Esophagus squamous epithelium (tissue), 5 donors: Measurements from ENCODE around the gene CATSPERB. TPM values are rescaled to one million over a fixed set of nuclear protein-coding genes. Genes with fewer than 3 reads are reported as not detected.

ENCODE experiments used
- DNase-seq: peaks from one replicate; lab custom pipeline; 2025; lab: John Stamatoyannopoulos, UW
- H3K27ac ChIP-seq, 4 donors: fragments of 200-600 bp; sonication (generic); one replicate each; pipeline ENCODE4 v1.5.1; 2016 to 2019; ENCODE audit warnings: mild to moderate bottlenecking in 1 of 4
- H3K27me3 ChIP-seq, 4 donors: fragments of 200-600 bp; sonication (generic); 1 replicate in 3 of 4; 2 replicates in 1 of 4; pipeline versions ENCODE4 v1.5.1 to v1.6.0; 2017 to 2021; ENCODE audit warnings: antibody characterized with exemption in 1 of 4
- H3K36me3 ChIP-seq, 3 donors: fragments of 200-600 bp; sonication (generic); one replicate each; pipeline ENCODE4 v1.5.1; 2016 to 2019
- H3K4me1 ChIP-seq, 3 donors: fragments of 200-600 bp; sonication (generic); one replicate each; pipeline ENCODE4 v1.5.1; 2017 to 2019
- H3K4me3 ChIP-seq, 4 donors: fragments of 200-600 bp; sonication (generic); 1 replicate in 3 of 4; 2 replicates in 1 of 4; pipeline ENCODE4 v1.5.1; 2016 to 2019; ENCODE audit warnings: mild to moderate bottlenecking in 2 of 4, moderate library complexity in 1 of 4
- H3K9me3 ChIP-seq, 3 donors: fragments of 200-600 bp; sonication (generic); one replicate each; pipeline ENCODE4 v1.5.1; 2016 to 2019
- CTCF ChIP-seq, 6 experiments: fragments of 450-650 bp in 4 of 6; fragments of 200-600 bp in 2 of 6; sonication (generic) in 2 of 6; IDR thresholded peaks; one replicate each; pipeline ENCODE4 v1.5.1; 2016 to 2019; ENCODE audit warnings: antibody characterized with exemption in 6 of 6, mild to moderate bottlenecking in 4 of 6, moderate library complexity in 4 of 6
- POLR2A ChIP-seq, 4 donors: fragments of 450-650 bp; IDR thresholded peaks; one replicate each; pipeline ENCODE4 v1.6.1; 2017; ENCODE audit warnings: antibody characterized with exemption in 4 of 4, mild to moderate bottlenecking in 4 of 4, moderate library complexity in 3 of 4
- WGBS, 2 donors: methylation state at CpG; one replicate each; pipeline ENCODE4 v1.1.5; 2018; 5-methylcytosine and 5-hydroxymethylcytosine counted together
- intact Hi-C: fragments of 100-400 bp; cut with DNase I; formaldehyde crosslinking; loops from one replicate; pipeline ENCODE4 v1.15.0; 2022
- total RNA-seq, 4 donors: library from RNA; depleted of rRNA; stranded (reverse); fragments of >200 nt; gene quantifications; one replicate each; pipeline ENCODE4 v1.1.0, GENCODE V29; 2016
- donor health status: DM: yes; HTN: yes; CAD: no.

The CATSPERB gene
- total RNA-seq, 4 donors from 2014 or later, result 0.82 to 1.6 (median 0.99) TPM

- H3K4me1 ChIP-seq, result no peaks in the 10 kb centered on the region
- DNase-seq, result no peak
- WGBS, 2 donors, result 92 to 95% methylated on average over 2 of the region's 2 CpGs
- H3K9me3 ChIP-seq, result no peaks in the 10 kb centered on the region
- TF ChIP-seq POLR2A (IDR thresholded peaks at IDR 0.05), result no peak
- TF ChIP-seq CTCF (IDR thresholded peaks at IDR 0.05), result no peak
- intact Hi-C loops, result no loop called here
- no peaks in the 10 kb centered on the region for H3K27me3 ChIP-seq
- no peak overlapping the region for H3K4me3 ChIP-seq
- no peak overlapping the region for H3K27ac ChIP-seq
- no peaks in the 10 kb centered on the region for H3K36me3 ChIP-seq
These were observed 71.1 kb downstream of the CATSPERB start for GRCh38 chr14:91660790-91661189.

GRCh38 chr14:91654836-91655235 is 77.0 kb downstream of the CATSPERB start:
- Histone ChIP-seq H3K9me3 (no peaks in the 10 kb centered on the region), H3K27me3 (no peaks in the 10 kb centered on the region), H3K4me3 (no peak overlapping the region), H3K4me1 (peaks cover 0 to 24% (median 13%) of the 10 kb centered on the region in 3 donors), H3K27ac (peak overlapping the region; percentile 3 to 74 (median 54)), H3K36me3 (no peaks in the 10 kb centered on the region)
- 40 to 60% methylated on average over 1 of the region's 1 CpG for WGBS, 2 donors
- TF ChIP-seq POLR2A (IDR thresholded peaks at IDR 0.05) (no peak), CTCF (IDR thresholded peaks at IDR 0.05) (peak in 1 of 6 experiments; percentile 21)
- intact Hi-C loops, result loop anchor here (10.0 kb wide), 1 partner anchor 250 kb away; no protein-coding TSS in a partner anchor
- no peak for DNase-seq

GRCh38 chr14:91653451-91653850 is 78.4 kb downstream of the CATSPERB start:
- Histone ChIP-seq H3K9me3 (no peaks in the 10 kb centered on the region), H3K27ac (no peak overlapping the region), H3K36me3 (no peaks in the 10 kb centered on the region), H3K27me3 (no peaks in the 10 kb centered on the region), H3K4me1 (peaks cover 0 to 24% (median 13%) of the 10 kb centered on the region in 3 donors), H3K4me3 (no peak overlapping the region)
- no peak for DNase-seq
- intact Hi-C loops, result loop anchor here (10.0 kb wide), 1 partner anchor 251 kb away; no protein-coding TSS in a partner anchor
- no peak for TF ChIP-seq CTCF (IDR thresholded peaks at IDR 0.05)
- TF ChIP-seq POLR2A (IDR thresholded peaks at IDR 0.05), result no peak
- 92 to 97% methylated on average over 2 of the region's 2 CpGs for WGBS, 2 donors

GRCh38 chr14:91649930-91650329 is 82.0 kb downstream of the CATSPERB start:
- no peak for TF ChIP-seq POLR2A (IDR thresholded peaks at IDR 0.05)
- peak; percentile 38 to 73 (median 58) for TF ChIP-seq CTCF (IDR thresholded peaks at IDR 0.05)
- Histone ChIP-seq H3K36me3 (no peaks in the 10 kb centered on the region), H3K9me3 (no peaks in the 10 kb centered on the region), H3K4me1 (peaks cover 0 to 17% (median 13%) of the 10 kb centered on the region in 3 donors), H3K27ac (no peak overlapping the region), H3K4me3 (no peak overlapping the region), H3K27me3 (no peaks in the 10 kb centered on the region)
- intact Hi-C loops, result loop anchor here (10.0 kb wide), 1 partner anchor 255 kb away; no protein-coding TSS in a partner anchor
- DNase-seq, result no peak
- WGBS, 2 donors, result 9 to 14% methylated on average over 2 of the region's 2 CpGs

- no peak for DNase-seq
These were observed 84.0 kb downstream of the CATSPERB start for GRCh38 chr14:91647856-91648255.

More at GRCh38 chr14:91647856-91648255, 84.0 kb downstream of the CATSPERB start:
- Histone ChIP-seq H3K9me3 (no peaks in the 10 kb centered on the region), H3K4me3 (no peak overlapping the region), H3K36me3 (no peaks in the 10 kb centered on the region), H3K27ac (no peak overlapping the region), H3K4me1 (no peaks in the 10 kb centered on the region), H3K27me3 (no peaks in the 10 kb centered on the region)
- intact Hi-C loops, result no loop called here
- no peak for TF ChIP-seq CTCF (IDR thresholded peaks at IDR 0.05)
- TF ChIP-seq POLR2A (IDR thresholded peaks at IDR 0.05), result no peak
- WGBS, 2 donors, result 58 to 70% methylated on average over 1 of the region's 1 CpG
